Activated naive CD4-positive, alpha-beta T cell treated with anti-CD3 and anti-CD28 coated beads for 36 hours (primary cell): ENCODE data around the gene PLXNA4. TPM values are rescaled to one million over a fixed set of nuclear protein-coding genes. Genes with fewer than 3 reads are reported as not detected.

Experiments
- CTCF ChIA-PET: fragments of 350-600 bp; sonication (Branson Sonifier 250); formaldehyde crosslinking; loops from one replicate; lab custom pipeline; 2021; ENCODE audit warnings: antibody characterized with exemption; lab: Charles Lee
- DNase-seq: peaks from one replicate; pipeline ENCODE4 v3.0.0-alpha.2; 2020
- H3K27ac Mint-ChIP-seq: one replicate; pipeline ENCODE4 v1.8.0; 2021; ENCODE audit warnings: mild to moderate bottlenecking, mixed read lengths
- H3K27me3 Mint-ChIP-seq: one replicate; pipeline ENCODE4 v1.8.0; 2021; ENCODE audit warnings: low read depth, mixed read lengths
- H3K36me3 Mint-ChIP-seq: one replicate; pipeline ENCODE4 v1.8.0; 2021; ENCODE audit warnings: low read depth, mixed read lengths
- H3K4me1 Mint-ChIP-seq: one replicate; pipeline ENCODE4 v1.8.0; 2021; ENCODE audit warnings: low read depth, mixed read lengths
- H3K4me3 Mint-ChIP-seq: one replicate; pipeline ENCODE4 v1.8.0; 2021; ENCODE audit warnings: mild to moderate bottlenecking, moderate library complexity, mixed read lengths
- H3K9me3 Mint-ChIP-seq: one replicate; pipeline ENCODE4 v1.8.0; 2021; ENCODE audit warnings: mixed read lengths
- intact Hi-C: fragments of 100-400 bp; cut with micrococcal nuclease; formaldehyde crosslinking; loops from one replicate; pipeline ENCODE4 v1.15.1; 2023
- total RNA-seq, 2 experiments: library from RNA; stranded (reverse); gene quantifications; one replicate each; pipeline ENCODE4 v1.2.3, GENCODE V29; 2021

The PLXNA4 gene
- total RNA-seq, 2 experiments from 2014 or later = 0.02 to 0.05 TPM

DNA sequence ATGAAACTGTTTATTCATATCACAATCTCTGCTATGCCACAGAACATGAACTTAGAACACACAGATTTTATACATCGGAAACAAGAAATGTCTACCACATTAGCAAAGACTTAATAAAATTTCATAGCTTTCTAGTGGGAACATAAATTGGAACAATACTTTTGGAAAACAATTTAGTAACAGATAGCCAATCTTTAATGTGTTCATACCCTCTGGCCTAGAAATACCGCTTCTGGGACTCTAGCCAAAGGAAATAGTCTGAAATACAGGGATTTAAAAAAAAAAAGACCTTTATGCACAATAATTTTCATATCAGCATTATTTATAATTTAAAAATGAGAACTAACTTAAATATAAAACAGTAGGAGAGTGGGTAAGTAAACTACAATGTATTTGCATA is 168.5 kb downstream of the PLXNA4 start:
- CTCF ChIA-PET = no interaction called here

DNA sequence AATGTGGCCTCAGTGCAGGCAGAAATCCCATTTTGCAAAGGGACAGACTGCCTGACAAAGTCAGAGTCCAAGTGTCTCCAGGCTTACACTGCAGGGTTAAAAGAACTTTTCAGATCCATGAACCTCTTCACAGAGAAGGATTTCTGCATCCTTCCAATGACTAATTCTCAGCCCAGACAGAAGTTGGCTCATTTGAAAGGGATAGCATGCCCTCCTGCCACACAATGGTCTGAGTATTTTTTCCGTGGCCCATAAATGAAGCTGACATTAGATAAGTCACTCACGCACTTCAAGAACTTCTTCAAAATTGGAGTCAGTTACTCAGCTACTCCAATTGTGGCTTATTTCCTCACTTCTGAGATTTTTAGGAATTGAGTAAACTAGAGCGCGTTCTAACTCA is 170.2 kb downstream of the PLXNA4 start:
- no peaks in the 10 kb centered on the region for H3K27me3 Mint-ChIP-seq
- no peak overlapping the region for H3K27ac Mint-ChIP-seq
- H3K36me3 Mint-ChIP-seq = no peaks in the 10 kb centered on the region
- H3K4me1 Mint-ChIP-seq = no peaks in the 10 kb centered on the region
- CTCF ChIA-PET = no interaction called here
- DNase-seq = no peak
- peaks cover 3% of the 10 kb centered on the region for H3K9me3 Mint-ChIP-seq
- H3K4me3 Mint-ChIP-seq = no peak overlapping the region
- intact Hi-C loops = no loop called here

More for the DNA sequence above, 168.5 kb downstream of the PLXNA4 start:
- no peaks in the 10 kb centered on the region for H3K27me3 Mint-ChIP-seq
- H3K4me1 Mint-ChIP-seq = no peaks in the 10 kb centered on the region
- H3K27ac Mint-ChIP-seq = no peak overlapping the region
- DNase-seq = no peak
- no peaks in the 10 kb centered on the region for H3K36me3 Mint-ChIP-seq
- H3K9me3 Mint-ChIP-seq = no peaks in the 10 kb centered on the region
- no peak overlapping the region for H3K4me3 Mint-ChIP-seq
- intact Hi-C loops = no loop called here

DNA sequence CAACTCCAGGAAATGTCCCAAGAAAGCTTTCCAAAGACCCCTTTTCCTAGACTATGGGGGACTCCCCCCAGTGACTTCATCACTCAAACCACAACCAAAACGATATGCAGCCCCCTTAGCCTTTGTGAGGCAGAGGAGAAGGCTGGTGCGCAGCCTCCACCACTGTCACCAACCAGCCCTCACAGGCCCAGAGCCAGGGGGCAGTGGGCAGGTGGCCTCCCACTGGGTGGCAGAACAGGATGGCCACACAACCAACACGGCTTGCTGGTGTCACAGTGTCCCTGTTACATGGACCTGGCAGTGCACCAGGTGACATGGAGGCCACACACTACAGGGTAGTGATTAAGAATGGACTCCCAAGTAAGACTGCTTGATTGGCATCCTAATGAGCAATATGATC is 172.0 kb downstream of the PLXNA4 start:
- DNase-seq = no peak
- CTCF ChIA-PET = no interaction called here
- H3K27ac Mint-ChIP-seq = no peak overlapping the region

GRCh38 chr7:132403465-132404110 is 172.7 kb downstream of the PLXNA4 start:
- peaks cover 3% of the 10 kb centered on the region for H3K9me3 Mint-ChIP-seq
- no peak overlapping the region for H3K4me3 Mint-ChIP-seq
- intact Hi-C loops = no loop called here
- no peaks in the 10 kb centered on the region for H3K4me1 Mint-ChIP-seq
- no peak for DNase-seq
- CTCF ChIA-PET = interaction anchor here (0.6 kb wide), 1 partner anchor 12 kb away, joined by 4 read pairs; no protein-coding TSS in a partner anchor
- H3K27me3 Mint-ChIP-seq = no peaks in the 10 kb centered on the region
- no peaks in the 10 kb centered on the region for H3K36me3 Mint-ChIP-seq
- no peak overlapping the region for H3K27ac Mint-ChIP-seq

More for the DNA sequence above, 172.0 kb downstream of the PLXNA4 start:
- Mint-ChIP-seq H3K36me3 (no peaks in the 10 kb centered on the region), H3K27me3 (no peaks in the 10 kb centered on the region), H3K9me3 (peaks cover 3% of the 10 kb centered on the region), H3K4me1 (no peaks in the 10 kb centered on the region), H3K4me3 (no peak overlapping the region)
- intact Hi-C loops = no loop called here

- H3K4me3 Mint-ChIP-seq = no peak overlapping the region
- no peaks in the 10 kb centered on the region for H3K36me3 Mint-ChIP-seq
- H3K9me3 Mint-ChIP-seq = peaks cover 3% of the 10 kb centered on the region
These were observed 173.5 kb downstream of the PLXNA4 start for GRCh38 chr7:132402751-132403245.

DNA sequence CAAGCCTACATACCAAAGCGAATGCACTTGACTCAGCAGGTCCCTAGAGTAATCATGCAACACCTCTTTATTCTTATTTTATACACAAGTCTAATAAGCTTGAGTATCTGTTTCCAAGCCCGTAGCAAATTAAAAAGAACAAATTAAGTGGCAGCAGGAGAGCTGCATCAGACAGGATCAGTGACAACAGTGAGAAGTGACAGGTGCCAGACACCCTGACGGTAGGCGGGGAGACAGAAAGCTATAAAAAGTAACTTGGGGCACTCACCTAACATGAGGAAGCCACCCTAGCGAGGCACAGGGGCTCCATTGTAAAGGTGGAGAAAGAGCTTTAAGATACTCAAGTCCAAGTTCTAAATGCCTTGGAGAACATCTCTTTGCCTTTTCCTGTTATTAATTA is 174.2 kb downstream of the PLXNA4 start:
- Mint-ChIP-seq H3K27ac (no peak overlapping the region), H3K4me3 (no peak overlapping the region), H3K9me3 (peaks cover 3% of the 10 kb centered on the region), H3K4me1 (no peaks in the 10 kb centered on the region), H3K36me3 (no peaks in the 10 kb centered on the region), H3K27me3 (no peaks in the 10 kb centered on the region)
- DNase-seq = no peak
- intact Hi-C loops = no loop called here
- CTCF ChIA-PET = no interaction called here

More at GRCh38 chr7:132402751-132403245, 173.5 kb downstream of the PLXNA4 start:
- no peak for DNase-seq
- H3K4me1 Mint-ChIP-seq = no peaks in the 10 kb centered on the region
- intact Hi-C loops = no loop called here
- CTCF ChIA-PET = no interaction called here
- H3K27ac Mint-ChIP-seq = no peak overlapping the region
- H3K27me3 Mint-ChIP-seq = no peaks in the 10 kb centered on the region

DNA sequence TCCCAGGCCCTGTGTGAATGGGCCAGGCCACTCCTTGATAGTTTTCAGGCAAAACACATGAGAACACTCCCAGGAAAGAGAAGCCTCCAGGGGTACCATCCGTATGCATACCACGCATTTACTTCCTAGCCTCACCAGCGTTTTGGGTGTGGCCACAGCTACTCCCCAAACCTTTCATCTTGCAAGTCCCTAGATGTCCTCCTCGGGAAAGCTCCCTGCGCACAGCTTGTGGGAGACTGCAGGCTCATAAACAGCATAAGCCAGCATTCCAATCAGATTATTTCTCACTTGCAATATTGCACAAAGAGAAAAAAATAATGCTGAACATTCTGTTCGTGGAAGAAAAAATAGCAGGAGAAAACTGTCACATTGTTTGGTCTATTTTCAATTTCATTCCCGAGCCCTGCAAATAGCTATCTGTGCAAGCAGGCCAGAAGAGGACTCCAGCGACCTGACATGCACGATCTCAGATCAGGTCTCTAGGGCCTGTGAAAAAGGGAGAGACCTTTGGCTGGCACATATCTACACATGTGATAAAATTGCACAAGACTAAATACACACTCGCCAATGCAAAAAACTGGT is 175.6 kb downstream of the PLXNA4 start:
- H3K9me3 Mint-ChIP-seq = peaks cover 3% of the 10 kb centered on the region
- CTCF ChIA-PET = no interaction called here
- H3K4me3 Mint-ChIP-seq = no peak overlapping the region
- H3K4me1 Mint-ChIP-seq = no peaks in the 10 kb centered on the region
- no peak overlapping the region for H3K27ac Mint-ChIP-seq
- intact Hi-C loops = no loop called here
- no peaks in the 10 kb centered on the region for H3K27me3 Mint-ChIP-seq
- no peaks in the 10 kb centered on the region for H3K36me3 Mint-ChIP-seq
- no peak for DNase-seq

GRCh38 chr7:132399367-132399766 is 176.9 kb downstream of the PLXNA4 start:
- Mint-ChIP-seq H3K4me1 (peaks cover 4% of the 10 kb centered on the region), H3K27ac (no peak overlapping the region), H3K9me3 (peaks cover 3% of the 10 kb centered on the region), H3K36me3 (no peaks in the 10 kb centered on the region), H3K4me3 (no peak overlapping the region), H3K27me3 (no peaks in the 10 kb centered on the region)
- intact Hi-C loops = loop anchor here (5.0 to 10.0 kb wide), 2 partner anchors 82 to 1035 kb away; no protein-coding TSS in a partner anchor
- CTCF ChIA-PET = no interaction called here
- no peak for DNase-seq

DNA sequence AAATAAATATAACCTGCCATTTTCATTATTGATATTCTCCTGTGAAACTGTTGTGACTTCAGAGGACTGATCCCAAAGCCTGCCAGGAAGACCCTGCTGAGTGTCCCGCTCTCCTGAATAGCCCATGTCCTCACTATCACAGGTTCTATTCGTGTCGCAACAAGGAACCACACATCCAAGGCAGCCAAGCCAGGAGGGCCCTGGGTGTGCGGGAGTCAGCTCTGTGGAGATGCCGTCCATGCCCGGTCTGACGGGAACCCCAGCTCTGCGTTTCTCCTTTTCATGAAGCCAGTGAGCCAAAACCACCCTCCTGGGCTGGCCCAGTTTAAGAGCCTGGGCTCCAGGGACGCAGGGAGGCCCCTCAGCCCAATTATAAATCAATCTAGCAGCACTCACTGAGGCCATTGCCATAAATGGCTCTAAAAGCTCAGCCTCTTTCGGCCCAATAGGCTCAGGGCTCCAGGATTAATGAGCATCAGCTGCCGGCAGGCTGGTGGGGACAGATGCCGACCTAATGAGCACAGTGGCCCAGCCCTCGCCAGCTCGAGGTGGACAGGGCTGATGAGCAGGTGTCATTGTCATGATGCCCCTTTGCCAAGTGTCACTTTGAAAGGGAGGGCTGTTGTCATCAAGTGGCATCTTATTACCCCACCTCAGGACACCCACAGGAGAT is 177.9 kb downstream of the PLXNA4 start:
- no peak overlapping the region for H3K27ac Mint-ChIP-seq
- CTCF ChIA-PET = interaction anchor here (1.5 kb wide), 1 partner anchor 182 kb away, joined by 5 read pairs; no protein-coding TSS in a partner anchor
- no peak overlapping the region for H3K4me3 Mint-ChIP-seq
- H3K36me3 Mint-ChIP-seq = no peaks in the 10 kb centered on the region
- no peak for DNase-seq
- H3K9me3 Mint-ChIP-seq = peaks cover 3% of the 10 kb centered on the region
- intact Hi-C loops = loop anchor here (5.0 to 10.0 kb wide), 2 partner anchors 81 to 1036 kb away; no protein-coding TSS in a partner anchor
- H3K27me3 Mint-ChIP-seq = no peaks in the 10 kb centered on the region
- peaks cover 5% of the 10 kb centered on the region for H3K4me1 Mint-ChIP-seq

DNA sequence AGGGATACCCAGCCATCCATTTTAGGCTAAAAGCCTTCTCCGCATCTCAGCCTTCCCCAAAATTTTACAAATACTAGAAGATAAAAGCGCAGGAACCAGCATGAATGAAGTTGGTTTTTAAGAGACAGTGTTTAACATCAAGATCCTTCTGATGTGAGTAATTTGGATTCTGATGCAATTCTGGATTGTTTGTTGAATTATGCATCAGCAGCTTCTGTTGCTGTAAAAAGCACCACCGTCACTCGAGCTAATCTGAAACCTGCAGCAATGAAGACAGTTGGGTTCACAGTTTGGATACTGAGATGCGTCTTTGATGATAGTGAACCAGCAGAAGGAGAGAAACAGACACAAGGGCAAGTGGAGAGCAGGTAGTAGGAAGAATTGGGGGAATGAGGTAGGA is 179.2 kb downstream of the PLXNA4 start:
- Mint-ChIP-seq H3K4me3 (no peak overlapping the region), H3K36me3 (no peaks in the 10 kb centered on the region), H3K9me3 (peaks cover 3% of the 10 kb centered on the region), H3K4me1 (peaks cover 5% of the 10 kb centered on the region), H3K27ac (no peak overlapping the region), H3K27me3 (no peaks in the 10 kb centered on the region)
- intact Hi-C loops = loop anchor here (5.0 to 10.0 kb wide), 2 partner anchors 80 to 1038 kb away; no protein-coding TSS in a partner anchor
- CTCF ChIA-PET = interaction anchor here (0.6 to 0.9 kb wide), 2 partner anchors 76 to 79 kb away, joined by 3 to 4 read pairs; no protein-coding TSS in a partner anchor
- no peak for DNase-seq

DNA sequence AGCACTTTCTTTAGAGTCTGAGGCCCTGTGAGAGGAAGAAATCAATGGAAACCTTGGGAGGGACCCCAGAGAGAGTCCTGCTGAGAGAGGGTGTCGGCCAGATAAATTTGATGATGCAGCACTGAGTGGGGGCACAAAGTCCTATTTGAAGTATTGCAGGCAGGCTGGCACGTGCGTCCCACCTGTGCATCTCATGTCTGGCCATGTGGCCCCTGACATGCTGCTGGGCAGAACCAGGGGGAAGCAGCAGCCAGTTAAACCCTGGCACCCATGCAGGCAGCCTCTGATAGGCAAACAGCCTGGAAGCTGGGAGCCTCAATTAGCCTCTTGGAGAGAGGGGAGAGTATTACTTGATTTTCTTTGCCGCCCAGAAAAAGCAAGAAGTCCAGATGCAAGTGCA is 180.9 kb downstream of the PLXNA4 start:
- CTCF ChIA-PET = interaction anchor here (1.2 to 2.5 kb wide), 3 partner anchors 78 to 185 kb away, joined by 3 to 32 read pairs (median 4); no protein-coding TSS in a partner anchor
- H3K27me3 Mint-ChIP-seq = peaks cover 2% of the 10 kb centered on the region
- H3K9me3 Mint-ChIP-seq = no peaks in the 10 kb centered on the region
- no peak overlapping the region for H3K4me3 Mint-ChIP-seq
- DNase-seq = no peak
- no peaks in the 10 kb centered on the region for H3K36me3 Mint-ChIP-seq
- H3K4me1 Mint-ChIP-seq = peaks cover 5% of the 10 kb centered on the region
- intact Hi-C loops = loop anchor here (5.0 to 10.0 kb wide), 2 partner anchors 78 to 1039 kb away; no protein-coding TSS in a partner anchor
- H3K27ac Mint-ChIP-seq = no peak overlapping the region
